Right ventricle myocardium inferior (tissue), 1 donor: ENCODE measurements around the gene DUSP18. TPM values are rescaled to one million over a fixed set of nuclear protein-coding genes. Genes with fewer than 3 reads are reported as not detected.
"Not testable (repeated sequence)": the region's sequence is repeated elsewhere in the genome, so short reads cannot be mapped to it uniquely, and the experiment has no call there.

Experiments
- ATAC-seq: fragments of 200-7000 bp; cut with Tn5 transposase; one replicate; pipeline ENCODE4 v1.9.1; 2020; ENCODE audit warnings: mild to moderate bottlenecking, moderate library complexity
- DNase-seq: peaks from one replicate; pipeline ENCODE4 v3.0.0; 2021; ENCODE audit errors: missing footprints
- intact Hi-C: fragments of 100-400 bp; cut with DNase I; formaldehyde crosslinking; loops from one replicate; pipeline ENCODE4 v1.11.0; 2022
- total RNA-seq: library from RNA; stranded (reverse); fragmentation: NEBNext Ultra II Directional; extraction: Animal tissue kit (Norgen Biotek cat#: 25700); gene quantifications from one replicate; pipeline ENCODE4 v1.2.1, GENCODE V29; 2021
- donor health status: DM: no; HTN: yes; CAD: no; lungs with severe emphysema.

The DUSP18 gene
- total RNA-seq, 1 donor from 2014 or later: 2.8 TPM

DNA sequence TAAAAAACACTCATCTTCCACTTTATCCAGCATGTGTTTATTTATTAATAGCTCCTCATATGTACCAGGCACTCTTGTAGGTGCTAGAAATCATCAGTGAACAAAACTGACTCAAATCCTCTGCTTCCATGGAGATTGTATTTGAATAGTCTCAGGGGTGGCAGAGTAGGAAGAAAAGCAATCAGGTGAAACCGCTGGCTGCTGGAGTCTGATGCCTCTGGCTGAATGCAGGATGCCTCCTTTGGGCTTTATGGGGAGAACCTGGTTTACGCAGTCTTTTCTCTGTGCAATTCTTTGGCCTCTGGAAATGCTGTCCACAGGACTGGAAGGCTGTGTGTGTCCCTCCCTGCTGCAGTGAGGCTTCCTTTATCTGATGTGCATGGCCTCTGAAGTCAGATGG is 14.2 kb upstream of the DUSP18 start:
- DNase-seq (no peak), ATAC-seq (no peak)
- intact Hi-C loops: no loop called here

DNA sequence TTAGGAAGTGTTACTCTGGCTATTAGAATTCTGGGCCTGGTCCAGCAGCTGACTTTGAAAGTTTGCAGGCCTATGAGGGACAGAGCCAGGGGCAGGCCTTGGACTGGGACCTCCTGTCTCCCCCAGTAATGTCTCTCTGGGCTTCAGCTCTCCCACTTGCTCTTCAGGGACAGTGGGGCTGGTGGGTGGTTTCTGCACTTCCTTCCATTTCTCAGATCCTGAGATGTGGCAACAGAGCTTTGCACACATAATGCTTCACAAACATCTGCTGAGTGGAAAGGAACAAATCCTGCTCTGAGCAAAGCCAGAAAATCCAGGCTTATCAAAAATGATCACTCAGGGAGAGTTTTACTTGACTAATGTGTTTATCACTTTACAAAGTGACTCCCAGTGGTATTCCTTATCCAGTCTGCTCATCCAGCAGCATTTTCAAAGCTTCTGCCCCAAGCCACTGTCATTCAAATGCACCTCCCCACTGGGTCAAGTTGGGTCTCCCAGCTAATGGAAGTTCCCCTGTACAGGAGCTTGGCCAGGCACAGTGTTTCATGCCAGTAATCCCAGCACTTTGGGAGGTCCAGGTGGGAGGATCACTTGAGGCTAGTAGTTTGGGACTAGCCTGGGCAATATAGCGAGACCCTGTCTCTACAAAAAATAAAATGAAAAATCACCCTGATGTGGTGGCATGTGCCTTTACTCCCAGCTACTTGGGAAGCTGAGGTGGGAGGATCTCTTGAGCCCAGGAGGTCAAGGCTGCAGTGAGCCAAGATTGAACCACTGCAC is 13.5 kb upstream of the DUSP18 start:
- ATAC-seq (peak; percentile 37), DNase-seq (no peak)
- intact Hi-C loops: no loop called here

DNA sequence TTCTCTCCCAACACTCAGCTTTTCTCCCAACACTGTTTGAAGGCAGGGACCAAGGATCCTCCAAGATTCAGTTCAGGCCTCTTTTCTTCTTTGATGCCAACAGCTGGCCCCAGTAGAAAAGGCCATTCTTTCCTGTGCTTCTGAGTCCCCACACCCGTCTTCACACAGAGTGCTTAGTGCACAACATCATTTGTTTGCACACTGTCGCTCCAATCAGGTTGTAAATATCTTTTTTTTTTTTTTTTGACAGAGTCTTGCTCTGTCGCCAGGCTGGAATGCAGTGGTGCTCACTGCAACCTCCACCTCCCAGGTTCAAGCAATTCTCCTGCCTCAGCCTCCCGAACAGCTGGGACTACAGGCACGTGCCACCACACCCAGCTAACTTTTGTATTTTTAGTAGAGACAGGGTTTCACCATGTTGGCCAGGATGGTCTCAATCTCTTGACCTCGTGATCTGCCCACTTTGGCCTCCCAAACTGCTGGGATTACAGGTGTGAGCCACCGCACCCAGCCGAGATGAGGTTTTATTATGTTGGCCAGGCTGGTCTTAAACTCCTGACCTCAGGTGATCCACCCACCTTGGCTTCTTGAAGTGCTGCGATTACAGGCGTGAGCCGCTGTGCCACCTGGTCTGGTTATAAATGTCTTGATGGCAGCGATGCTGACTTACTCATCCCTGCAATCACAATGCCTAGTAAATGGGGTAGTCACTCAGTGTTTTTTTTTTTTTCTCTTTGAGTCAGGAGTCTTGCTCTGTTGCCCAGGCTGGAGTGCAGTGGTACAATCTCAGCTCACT is 12.4 kb upstream of the DUSP18 start:
- ATAC-seq, intact Hi-C loops, DNase-seq: not testable (repeated sequence)

DNA sequence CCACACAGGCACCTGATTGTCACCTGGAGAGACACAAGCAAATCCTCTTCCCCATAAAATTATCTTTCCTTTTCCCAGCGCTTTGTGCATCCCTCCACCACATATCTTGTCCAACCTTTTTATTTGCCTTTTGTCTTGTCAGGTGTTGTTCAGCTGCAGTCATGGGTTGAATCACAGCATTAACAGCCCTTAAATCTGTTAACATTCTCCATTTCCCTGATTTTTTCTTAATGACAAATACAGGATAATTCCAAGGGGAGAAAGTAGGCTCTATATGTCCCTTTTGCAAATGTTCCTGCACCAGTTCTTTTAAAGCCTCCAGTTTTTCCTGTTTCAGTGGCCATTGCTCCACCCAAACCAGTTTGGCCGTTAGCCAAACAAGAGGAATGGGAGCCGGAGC is 8.9 kb upstream of the DUSP18 start:
- ATAC-seq, intact Hi-C loops, DNase-seq: not testable (repeated sequence)

DNA sequence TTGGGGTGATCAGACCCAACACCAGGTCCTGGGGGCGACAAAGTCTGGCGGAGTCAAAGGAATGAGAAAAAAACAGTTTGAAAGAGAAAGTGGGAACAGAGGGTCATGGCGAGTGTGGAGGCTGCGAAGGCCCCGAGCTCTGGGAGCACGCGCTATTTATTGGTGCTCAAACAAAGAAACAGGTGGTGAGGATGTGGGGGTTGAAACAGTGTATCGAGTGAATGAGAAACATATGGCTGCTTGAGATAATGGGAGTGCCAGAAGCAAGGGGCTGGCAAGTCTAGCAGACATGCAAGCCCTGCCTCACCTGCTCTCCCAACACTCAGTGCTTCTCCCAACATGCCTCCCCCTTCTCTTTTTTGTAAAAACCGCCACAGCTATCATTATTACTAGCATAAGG is 7.8 kb upstream of the DUSP18 start:
- DNase-seq (no peak), ATAC-seq (no peak)
- intact Hi-C loops: no loop called here

DNA sequence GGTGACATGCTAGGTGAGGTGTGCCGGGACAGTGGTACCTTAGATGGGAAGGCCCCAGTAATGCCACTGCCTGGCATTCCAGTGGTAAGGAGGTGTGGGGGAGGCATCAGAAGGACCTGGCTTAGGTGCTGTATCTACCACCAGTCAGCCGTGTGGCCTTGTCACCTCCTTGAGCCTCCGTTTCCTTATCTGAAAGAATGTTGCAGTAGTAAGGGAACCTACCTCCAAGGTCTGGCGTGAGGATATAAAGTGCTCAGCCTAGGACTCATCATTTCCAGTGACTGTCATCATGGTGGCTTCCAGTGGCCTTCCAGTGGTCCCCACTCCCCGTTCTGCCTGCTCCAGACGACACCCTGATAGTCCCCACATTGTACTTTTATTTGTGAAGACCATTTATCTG is 6.8 kb upstream of the DUSP18 start:
- DNase-seq: no peak
- no peak for ATAC-seq
- intact Hi-C loops: no loop called here

DNA sequence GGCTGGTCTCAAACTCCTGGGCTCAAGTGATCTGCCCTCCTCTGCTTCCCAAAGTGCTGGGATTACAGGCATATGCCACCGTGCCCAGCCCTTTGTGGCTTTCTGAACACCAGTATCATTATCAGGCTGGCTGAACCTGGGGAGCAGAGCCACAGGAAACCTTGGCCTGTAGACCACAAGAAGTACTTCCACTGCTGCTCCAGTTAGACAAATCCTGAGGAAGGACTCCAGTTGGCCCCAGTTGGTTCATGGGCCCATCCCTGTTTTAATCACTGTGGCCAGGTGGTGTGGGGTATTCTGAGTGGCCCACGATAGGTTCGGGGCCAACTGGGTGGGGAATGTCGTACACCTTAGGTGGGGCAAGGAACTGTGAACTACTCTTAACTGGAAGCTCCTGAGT is 5.5 kb upstream of the DUSP18 start:
- intact Hi-C loops: no loop called here
- no peak for ATAC-seq
- no peak for DNase-seq

DNA sequence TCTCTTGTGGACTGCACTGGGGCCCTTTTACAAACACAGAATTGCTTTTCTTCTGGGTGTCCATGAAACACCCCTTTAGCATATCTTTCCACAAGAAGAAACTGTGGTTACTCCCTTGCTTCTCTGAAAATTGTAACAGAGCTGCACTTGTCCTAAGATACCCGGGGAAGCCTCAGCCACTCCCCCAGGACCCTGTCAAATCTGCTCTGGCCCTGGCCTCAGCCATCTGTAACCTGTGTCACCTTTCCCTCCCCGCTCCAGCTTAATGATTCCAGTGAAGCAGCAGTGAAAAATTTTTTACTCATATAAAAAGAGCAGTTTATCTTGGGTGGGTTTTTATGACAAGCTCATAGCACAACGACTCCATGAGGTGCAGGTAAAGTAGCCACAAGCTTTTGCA is 3.4 kb upstream of the DUSP18 start:
- ATAC-seq (no peak), DNase-seq (no peak)
- intact Hi-C loops: no loop called here

DNA sequence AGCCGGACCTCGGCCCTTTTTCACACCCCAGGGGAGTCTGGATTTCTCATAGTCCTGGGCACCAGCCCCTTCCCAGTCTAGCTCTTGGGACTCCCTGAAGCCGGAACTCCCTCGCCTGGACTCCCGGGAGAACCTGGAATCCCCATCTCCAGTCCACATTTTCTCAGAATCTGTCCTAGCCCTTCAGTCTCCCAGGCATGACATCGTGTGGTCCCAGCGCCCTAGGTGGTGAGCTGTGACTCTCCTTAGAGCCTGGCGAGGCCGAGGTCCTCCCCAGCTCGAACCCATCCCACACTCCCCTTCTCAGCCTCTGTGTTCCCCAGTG is 673 bp upstream of the DUSP18 start:
- DNase-seq (no peak), ATAC-seq (no peak)
- intact Hi-C loops: no loop called here

DNA sequence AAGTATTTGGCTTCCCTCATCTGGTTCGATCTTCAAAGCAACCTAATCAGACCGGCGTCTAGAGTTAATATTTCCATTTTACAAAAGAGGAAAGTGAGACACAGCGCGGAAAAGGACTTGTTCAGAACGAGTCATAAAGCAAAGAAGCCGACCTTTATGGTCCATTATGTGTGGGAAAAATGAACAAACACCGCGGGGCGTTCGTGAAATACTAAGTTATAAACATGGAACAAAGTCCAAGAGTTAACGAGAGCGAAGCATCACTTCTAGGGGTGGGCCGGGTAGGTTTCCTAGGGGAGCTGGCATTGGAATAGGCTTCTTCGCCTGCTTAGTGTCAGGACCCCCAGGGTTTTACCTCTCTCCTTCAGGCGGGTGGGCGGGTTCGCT is 575 bp downstream of the DUSP18 start:
- intact Hi-C loops: loop anchor here (1.0 kb wide), 1 partner anchor 32 kb away; the partner anchor contains the start of gene SLC35E4
- no peak for ATAC-seq
- DNase-seq: no peak

DNA sequence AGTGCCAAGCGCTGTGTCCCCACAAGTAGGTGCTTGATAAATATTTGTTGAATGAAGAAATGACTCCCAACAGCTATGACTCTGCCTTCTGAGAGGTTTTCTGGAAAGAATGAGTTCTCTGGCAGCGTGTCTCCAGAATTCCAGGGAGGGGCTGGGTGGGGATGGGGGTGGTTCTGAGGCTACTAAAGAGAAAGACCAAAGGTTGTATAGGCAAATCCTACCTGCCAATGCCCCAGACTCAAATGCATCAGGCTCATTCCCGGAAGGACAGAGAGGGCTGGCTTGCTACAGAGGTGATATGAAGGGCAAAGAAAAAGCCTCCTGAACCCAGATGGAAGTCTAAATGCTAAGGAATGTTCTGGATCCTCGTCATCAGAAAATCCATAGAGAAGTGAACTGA is 1.9 kb downstream of the DUSP18 start:
- DNase-seq (no peak), ATAC-seq (no peak)
- intact Hi-C loops: no loop called here

DNA sequence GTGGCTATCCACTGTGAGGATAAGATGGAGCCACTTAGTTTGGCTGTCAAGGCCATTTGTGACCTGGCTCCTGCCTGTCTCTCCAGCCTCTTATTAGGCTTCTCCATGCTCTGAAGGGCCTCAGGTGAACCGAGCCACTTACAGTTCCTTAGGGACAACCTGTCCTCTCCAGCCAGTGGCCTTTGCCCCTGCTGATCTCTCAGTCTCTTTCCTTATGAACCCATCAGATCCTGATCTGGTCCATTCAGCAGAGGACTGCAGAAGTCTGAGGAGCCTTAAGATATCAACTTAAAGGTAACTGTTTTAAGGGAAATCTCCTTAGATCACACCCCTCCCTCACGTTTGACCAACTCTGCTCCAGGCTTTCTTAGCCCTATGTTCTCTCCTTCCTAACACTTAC is 2.4 kb downstream of the DUSP18 start:
- intact Hi-C loops: no loop called here
- ATAC-seq (no peak), DNase-seq (no peak)

DNA sequence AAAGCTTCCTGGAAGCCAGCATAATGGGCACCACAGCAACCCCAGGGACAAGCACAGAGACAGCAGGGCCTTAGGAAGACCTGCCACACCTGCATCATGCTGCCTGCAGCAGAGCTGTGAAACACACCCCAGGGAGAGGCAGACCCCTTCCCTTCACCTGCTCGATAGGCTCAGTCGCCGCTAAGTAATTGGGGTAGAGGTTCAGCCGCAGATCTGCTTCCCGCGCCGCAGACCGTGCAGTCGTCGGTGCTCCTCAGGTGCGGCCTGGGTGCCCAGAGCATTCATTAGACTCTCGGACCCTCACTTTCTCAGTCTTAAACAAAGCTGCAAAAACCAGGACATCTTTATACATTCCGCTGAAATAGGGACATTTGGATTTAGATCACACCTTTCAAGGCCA is 2.9 kb downstream of the DUSP18 start:
- ATAC-seq: no peak
- intact Hi-C loops: no loop called here
- no peak for DNase-seq

DNA sequence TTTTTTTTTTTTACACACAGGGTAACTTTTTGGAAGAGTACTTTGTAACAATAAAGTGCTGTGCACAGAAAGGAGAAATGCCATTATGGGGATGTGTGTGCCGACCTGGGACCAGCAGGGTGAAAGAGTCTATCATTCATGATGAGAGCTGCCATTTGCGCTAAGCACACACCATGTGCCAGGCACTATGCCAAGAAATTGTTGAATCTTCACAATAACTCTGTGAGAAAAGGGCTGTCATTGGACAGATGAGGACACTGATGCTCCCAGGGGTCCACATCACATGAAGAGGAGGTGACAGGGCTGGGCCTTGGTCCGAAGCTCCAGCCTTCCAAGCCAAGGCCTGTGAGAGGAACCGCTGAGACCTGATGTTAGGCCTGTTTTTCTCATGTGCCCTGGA is 5.6 kb downstream of the DUSP18 start:
- no peak for ATAC-seq
- no peak for DNase-seq
- intact Hi-C loops: no loop called here

DNA sequence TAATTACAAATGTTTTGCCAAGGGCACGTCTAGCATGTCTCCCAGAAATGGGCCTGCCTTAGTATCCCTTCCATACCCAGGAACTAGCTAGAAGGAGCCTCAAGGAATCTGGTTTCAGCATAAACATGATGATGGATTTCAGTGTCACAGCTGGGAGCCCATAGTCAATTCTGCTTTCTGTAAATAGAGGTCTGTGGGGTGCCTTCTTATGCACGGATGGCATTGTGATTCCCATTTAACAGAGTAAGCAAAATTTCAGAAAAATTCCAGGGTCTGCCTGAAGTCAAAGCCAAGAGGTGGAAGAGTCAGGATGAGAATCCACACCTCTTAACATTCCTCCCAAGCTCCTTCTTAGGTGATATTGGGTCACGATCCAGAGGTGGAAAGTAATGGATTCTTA is 12.1 kb downstream of the DUSP18 start:
- intact Hi-C loops: no loop called here
- ATAC-seq: no peak
- no peak for DNase-seq

DNA sequence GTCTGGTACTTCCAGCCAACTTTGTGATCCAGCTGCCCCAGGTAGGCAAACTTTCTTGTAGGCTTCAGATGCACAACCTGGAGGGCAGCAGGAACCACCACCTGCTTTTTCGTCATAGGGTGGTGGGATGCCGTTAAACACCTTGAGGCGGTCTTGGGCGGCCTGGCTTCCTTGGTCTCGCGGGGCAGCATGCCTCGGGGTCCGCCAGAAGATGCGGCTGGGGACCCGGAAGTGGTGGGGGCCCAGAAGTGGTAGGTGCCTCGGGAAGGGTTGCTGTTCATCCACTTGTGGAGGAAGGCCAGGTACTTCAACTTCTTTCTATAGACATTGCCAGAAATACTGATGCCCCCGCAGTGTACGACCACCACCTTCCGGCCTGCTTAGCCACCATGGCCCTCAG is 13.3 kb downstream of the DUSP18 start:
- intact Hi-C loops: no loop called here
- DNase-seq: no peak
- ATAC-seq: no peak

DNA sequence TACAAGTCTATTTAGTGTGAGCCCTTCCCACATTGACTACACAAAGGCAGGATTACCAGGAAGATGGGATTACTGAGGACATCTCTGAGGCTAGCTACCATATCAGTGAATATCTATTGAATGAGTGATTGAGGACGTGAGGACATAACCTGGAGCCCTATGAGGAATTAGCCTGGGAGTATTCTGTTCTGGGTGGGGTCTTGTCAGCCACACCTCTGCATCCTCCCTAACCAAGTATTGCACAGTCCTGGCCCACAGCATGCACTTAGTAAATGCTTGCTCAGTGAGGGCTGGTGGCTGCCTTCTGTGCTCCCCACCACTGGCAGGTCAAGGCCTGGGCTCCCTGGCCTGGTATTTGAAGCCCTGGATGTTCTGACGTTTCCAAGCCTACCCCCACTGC is 14.8 kb downstream of the DUSP18 start:
- intact Hi-C loops: no loop called here
- no peak for ATAC-seq
- no peak for DNase-seq

DNA sequence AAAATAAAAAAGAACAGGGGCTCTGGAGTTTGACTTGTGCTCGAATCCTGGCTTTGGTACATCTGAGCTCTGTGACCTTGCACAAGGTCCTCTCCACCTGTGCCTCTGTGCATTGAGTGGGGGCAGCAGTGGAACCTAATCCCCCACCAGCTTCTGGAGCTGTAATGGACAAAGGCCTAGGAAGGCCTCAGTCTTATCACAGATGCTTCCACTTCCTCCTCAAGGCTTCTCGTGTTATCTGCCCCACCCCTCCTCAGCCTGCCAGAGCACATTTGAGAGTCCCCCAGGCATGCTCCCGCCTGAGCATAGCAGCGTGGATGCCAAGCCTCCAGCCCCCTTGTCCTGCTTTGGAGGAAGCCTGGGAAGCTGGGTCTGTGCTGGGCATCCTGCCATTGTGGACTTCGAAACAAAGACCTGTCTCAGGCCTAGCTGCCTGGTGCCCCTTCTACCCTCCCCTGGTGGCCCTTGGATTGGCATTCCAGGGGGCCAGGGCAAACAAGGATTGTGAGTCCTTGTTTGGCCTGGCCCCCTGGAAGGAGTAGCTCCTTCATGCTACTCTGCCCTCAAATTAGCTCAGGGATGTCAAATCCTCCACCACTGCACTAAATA is 17.1 kb downstream of the DUSP18 start:
- intact Hi-C loops: no loop called here
- ATAC-seq (no peak), DNase-seq (no peak)

DNA sequence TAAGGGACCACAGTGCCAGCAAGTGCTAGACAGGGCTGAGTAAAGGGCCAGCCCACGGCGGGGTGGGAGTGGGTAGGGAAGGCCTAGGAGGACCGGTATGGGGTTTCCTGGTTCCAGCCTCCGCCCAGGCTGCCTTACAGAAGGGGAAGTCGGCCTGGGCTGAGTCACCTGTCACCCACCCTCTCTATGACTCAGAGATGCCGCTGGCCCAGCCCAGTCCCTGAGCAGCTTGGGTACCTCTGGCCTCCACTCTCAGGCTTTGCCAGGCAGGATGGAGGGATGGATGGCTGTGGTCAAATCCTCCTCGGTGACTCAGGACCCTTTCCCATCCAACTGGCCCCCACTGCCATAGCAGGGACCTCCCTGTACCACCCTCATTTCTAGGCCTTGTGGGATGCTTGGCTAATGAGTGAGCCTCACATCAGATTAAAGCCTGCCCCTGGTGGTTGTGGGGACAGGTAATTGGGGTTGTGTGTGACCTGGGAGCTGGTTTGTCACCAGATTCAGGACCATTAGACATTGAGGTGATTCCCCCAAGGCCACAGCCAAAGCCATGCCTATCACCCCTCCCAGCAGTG is 18.2 kb downstream of the DUSP18 start:
- intact Hi-C loops: no loop called here
- DNase-seq (no peak), ATAC-seq (no peak)

DNA sequence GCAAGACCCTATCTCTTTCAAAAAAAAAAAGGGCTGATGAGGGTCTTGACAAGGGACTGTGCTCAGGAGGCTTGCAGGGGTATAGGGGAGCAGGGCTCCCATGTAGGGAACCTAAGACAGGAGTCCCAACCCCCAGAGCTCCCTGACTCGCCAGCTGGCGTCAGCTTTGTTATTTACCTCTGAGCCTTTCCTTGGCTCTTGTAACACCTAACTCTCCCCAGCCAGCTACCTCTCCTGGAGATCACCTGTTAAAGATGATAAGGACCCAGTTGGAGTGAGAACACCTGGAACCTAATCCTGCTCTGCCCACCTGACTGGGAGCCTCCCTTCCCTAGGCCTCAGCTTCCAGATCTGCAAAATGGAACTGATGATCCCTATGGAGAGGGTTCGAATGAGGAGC is 18.9 kb downstream of the DUSP18 start:
- intact Hi-C loops: no loop called here
- ATAC-seq (no peak), DNase-seq (no peak)
